Amniotic stem cell (primary cell): ENCODE measurements around the gene COX5B.
"Not testable (repeated sequence)": the region's sequence is repeated elsewhere in the genome, so short reads cannot be mapped to it uniquely, and the experiment has no call there.

ENCODE experiments used
- DNase-seq: peaks from one replicate; lab custom pipeline; 2025; lab: John Stamatoyannopoulos, UW

The COX5B gene

DNA sequence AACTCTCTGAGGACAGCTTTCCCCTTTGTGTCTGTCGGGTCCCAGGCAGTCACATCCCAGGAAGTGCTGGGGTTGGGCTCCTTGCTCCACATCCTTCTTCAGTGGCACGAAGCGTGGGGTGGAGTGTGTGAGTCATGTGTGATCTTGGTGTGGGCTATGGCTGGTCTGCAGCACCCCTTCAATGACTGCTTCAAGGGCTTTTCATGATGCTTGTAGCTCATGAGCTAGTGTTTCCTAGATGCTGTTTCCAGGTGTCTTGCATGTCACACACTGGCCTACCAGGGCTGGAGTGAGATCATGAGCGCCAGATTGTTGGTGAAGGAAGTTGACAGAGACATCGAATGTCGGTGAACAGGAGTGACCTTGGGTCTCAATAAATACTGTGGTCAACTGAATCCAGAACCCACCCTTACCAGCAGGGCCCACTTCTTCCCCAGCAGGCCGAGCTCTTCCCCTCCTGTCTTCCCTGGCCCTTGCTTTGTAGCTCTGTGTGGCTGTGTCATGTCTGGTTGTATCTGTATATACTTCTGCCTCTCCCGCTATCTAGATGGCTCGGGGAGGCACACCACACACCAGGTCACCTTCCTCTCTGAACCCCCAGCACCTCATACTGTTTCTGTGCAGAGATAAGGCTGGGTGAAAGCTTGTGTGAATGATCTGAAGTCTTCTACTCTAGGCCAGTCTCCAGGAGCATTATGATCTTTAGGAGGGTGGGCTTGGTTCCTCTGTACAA is 27.5 kb downstream of the COX5B start:
- no peak for DNase-seq

DNA sequence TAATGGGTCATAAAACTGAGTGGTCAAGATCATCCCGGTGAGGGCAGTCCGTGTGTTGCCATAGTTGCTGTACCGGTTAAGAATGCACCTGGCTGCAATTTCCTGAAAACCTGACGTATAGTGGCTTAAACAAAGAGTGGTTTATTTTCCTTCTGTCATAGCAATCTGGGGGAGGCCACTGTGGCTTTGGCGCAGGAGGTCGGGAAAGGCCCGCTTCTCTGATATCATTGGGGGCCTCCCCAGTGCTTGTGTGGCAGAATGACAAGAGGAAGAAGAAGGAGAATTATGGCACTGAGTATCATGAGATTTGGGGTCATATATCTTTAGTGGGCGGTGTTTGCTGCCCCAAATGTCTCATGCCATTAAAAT is 28.0 kb downstream of the COX5B start:
- no peak for DNase-seq

DNA sequence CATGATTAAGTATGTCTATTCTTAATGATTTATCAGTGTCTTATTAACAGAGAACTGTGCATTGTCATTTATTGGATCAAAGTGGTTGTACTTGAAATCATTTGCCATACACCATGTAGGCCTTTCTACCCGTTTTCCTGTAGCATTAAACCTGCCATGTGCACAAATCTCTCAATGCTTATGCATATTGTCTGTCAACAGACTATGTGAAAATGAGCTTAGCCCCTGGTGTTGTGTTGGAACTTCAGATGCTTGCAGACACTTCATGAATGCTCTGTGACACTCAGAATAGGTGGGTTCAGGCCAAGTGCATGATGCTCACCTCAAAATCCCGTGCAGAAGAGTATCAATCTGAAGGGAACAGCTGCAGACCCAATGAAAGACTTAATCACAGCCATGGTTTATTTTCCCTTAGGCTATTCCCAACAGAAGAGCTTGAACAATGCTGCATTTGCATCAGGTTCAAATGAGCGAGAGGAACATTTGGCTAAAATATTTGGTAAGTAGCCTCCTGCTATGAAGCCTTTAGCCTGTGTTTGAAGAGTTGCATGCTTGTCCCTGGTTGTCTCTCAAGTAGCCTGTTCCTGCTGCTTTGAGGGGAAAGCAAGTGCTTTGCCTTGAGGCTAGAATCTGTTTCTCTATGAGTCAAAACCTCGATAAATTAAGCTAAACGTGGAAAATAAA is 29.7 kb downstream of the COX5B start:
- no peak for DNase-seq

DNA sequence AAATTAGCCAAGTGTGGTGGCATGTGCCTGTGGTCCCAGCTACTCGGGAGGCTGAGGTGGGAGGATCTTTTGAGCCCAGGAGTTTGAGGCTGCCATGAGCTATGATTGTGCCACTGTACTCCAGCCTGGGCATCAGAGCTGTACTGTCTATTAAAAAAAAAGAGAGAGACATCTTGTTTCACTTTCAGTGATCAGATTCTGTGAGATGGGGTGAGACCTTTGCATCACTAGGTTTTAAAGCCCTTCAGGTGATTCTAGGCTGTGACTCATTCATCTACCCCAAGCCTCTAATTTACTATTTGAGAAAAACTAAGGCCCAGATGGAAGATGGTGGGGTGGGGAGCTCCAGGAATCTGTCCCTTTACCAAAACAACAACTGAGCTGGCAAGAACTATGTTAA is 30.8 kb downstream of the COX5B start:
- no peak for DNase-seq

DNA sequence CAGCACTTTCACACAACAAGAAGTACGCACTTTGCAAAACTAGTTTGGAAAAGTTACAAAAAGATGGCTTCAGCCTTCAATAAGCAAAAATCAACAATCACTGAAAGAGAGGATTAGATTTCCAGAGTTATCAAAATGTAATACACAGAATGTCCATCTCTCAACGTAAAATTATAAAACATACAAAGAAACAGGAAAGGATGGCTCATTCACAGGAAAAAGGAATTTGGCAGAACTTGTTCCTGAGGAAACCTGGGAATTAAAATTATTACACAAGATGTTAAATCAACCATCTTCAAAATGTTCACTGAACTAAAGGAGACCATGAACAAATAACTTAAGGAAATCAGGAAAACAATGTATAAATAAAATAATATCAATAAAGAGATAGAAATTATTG is 31.6 kb downstream of the COX5B start:
- DNase-seq, result no peak

DNA sequence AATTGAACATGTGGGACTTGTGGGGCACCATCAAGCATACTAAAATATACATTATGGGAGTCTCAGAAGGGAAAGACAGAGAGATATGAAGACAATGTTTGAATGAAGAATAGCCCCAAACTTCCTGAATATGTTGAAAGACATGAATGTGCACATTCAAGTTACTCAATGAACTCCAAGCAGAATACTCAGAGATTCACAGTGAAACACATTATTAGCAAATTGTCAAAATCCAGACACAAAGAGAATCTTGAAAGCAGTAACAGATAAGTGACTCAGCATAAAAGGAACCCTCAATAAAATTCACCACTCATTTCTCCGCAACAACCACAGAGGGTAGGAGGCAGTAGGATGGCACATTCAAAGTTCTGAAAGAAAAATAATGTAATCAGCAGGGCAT is 32.4 kb downstream of the COX5B start:
- DNase-seq, result no peak

DNA sequence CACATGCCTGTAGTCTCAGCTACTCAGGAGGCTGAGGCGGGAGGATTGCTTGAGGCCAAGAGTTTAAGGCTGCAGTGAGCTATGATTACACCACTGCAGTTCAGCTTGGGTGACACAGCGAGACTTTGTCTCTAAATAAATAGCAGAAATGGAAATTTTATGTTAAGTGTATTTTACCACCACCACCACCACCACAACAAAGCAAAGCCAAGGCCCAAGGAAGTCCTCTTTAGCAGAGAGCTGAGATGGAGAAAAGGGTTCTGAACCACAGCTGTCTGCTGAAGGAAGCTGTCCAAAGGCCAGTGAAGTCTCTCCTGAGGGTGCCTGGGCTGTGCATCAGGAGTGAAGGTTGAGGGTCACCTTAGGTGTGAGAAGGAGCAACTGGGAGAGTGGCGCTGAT is 41.4 kb downstream of the COX5B start:
- DNase-seq, result not testable (repeated sequence)

DNA sequence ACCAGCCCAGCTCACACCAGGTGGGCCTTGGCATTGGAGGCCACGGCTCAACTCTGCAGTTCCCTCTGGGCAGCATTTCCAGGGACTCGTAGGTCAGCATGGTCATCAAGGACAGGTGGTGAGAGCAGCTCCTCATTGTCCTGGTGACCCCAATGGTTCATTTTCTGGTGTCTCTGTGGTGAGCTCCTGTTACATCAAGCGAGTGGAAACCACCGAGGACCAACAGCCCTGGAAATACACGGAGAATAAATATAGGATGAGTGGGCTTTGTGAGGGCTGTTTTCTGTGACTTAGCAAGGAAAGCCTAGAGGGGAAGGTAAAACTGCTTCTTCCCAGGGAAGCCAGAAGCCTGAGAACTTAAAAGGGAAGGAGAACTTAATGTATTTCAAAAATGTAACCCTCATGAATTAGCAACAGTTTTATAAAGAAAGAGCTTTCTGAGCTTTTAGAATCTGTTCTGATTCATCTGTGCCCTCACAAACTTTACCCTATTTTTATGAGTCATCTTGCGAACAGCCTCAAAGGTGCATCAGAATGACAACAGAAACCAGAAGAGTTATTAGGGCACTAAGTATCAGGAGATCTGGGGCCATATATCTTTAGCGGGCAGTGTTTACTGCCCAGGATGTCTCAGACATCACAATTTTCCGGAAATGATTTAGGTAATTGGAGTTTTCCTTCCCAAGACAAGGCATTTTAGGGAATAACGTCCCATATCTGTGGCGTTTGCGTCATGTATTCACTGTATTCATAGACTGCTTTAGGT is 42.4 kb downstream of the COX5B start:
- no peak for DNase-seq

DNA sequence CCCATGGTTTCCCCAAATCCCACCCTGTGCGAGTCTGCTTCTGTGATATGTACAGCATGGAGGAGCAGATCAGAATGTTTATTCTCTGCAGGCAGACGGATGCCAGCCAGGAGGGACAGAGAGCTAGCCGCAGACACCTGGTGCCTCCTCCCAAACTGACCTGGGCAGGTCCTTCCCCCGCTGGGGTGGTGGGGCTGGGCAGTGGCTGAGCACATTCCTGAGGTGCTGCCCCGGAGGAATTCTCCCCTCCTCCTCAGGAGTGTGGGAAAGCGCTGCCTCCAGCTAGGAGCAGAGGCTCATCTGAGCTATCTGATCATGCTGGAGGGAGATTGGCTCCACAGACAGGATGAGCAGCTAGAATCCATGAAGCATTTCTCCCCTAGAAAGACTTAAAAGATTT is 45.3 kb downstream of the COX5B start:
- no peak for DNase-seq

DNA sequence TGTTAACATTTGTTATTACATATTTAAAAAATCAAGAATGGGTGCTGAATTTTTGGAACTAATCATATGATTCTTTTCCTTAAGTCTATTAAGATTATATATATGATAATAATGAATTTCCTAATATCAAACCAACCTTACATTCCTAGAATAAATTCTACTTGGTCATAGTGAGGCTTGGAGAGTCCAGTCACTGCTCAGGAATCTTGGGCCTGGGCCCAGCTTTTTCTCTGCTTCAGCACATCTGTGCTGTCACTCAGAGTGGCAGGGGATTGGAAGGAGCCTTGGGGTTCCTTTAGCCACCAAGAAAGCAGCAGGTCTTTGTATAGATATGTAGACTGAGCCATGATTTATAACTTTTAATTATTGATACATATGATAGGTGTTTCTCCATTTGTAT is 47.6 kb downstream of the COX5B start:
- no peak for DNase-seq

DNA sequence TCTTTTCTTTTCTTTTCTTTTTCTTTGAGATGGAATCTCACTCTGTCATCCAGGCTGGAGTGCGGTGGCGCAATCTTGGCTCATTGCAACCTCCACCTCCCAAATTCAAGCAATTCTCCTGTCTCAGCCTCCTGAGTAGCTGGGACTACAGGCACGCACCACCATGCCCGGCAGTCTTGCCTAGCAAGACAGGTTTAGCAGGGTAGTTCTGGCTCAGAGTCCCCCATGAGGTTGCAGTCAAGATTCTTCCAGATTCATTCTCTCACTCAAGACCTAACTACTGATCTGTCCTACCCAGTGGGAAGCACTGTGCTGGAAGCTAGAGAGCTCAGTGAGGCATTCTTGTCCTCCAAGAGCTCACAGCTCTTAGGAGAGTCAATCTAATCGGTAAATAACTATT is 49.9 kb downstream of the COX5B start:
- no peak for DNase-seq

DNA sequence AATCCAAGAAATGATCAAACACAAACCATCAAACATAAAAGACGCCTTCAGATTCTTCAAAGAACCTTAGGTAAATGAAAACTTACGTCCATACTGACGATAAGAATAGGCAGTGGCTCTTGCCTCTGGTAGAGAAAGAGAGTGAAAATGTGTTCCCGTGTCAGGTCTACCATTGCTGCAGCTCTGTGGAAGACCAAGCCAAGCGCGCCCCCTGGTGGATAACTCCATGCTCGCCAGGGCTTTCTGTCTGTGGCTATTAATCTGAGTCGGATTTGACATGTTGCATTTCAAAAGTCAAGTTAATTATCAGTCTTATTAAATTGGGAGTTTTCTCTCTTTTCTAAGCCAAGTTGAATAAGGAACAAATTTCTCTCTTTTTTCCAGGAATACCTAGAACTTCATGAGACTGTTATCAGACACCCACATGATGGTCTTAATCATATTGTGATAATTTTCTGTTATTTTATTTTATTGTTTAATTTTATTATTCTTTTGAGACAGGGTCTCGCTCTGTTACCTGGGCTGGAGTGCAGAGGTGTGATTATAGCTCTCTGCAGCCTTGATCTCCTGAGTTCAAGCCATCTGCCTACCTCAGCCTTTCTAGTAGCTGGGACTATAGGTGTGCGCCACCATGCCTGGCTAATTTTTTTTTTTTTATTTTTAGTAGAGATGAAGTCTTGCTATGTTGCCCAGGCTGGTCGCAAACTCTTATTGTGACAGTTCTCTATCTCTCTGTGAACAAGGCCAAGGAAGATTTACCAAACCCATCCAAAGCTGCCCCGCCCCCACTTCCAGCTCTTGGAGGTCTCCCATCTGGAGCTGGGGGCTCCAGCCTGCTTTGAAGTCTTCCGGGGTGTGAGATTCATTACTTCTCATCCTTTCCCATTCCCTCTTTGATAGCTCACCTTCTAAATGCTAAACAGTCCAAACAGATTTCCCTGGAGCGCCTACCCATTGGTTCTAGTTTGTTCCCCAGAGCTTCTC is 51.7 kb downstream of the COX5B start:
- peak; percentile 83 for DNase-seq
